ENCODE results near the gene CCDC146.

DNA sequence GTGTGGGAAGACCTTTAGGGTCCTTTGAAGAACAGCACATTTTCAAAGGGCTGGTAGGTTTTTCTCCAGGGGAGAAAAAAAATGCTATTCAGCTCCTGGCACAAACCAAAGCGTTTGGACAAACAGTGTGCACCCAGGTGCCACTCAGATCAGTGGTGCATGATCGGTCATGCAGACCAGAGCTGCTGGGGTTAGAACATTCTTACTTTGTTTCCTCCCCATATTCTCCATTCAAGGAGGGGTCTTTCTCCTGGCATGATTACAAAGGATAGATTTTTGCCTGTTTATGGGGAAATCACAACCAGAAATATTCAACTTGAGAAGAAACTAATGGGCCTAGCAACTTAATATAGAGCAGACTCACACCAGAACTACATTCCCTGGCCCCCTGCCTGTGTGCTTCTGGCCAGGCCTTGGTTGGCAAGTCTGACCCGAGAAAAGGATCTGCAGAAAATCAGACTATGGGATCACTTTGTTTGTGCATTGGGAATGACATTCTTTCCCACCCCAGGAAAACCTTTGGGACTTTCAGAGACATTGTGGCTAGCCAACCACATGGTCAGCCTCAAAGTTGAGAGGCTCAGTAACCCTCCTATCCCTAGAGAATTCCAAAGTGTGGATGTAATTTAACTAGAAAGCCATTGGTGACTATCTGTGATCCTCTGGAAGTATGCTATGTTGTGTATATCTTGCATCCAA is 159.5 kb downstream of the CCDC146 start:
- TF ChIP-seq MYNN (IDR thresholded peaks at IDR 0.05) (no peak), MYNN (CRISPR knock-in tag; IDR thresholded peaks at IDR 0.05) (no peak), HDAC2 (IDR thresholded peaks at IDR 0.05) (no peak), KAT8 (IDR thresholded peaks at IDR 0.05; ENCODE audit: low read depth) (no peak), SAFB (IDR thresholded peaks at IDR 0.05; ENCODE audit: borderline replicate concordance, low read depth, low read length) (no peak), BHLHE40 (IDR thresholded peaks at IDR 0.05; ENCODE audit: low read length) (no peak), RNF2 (IDR thresholded peaks at IDR 0.05) (no peak), MTA1 (IDR thresholded peaks at IDR 0.05; ENCODE audit: borderline replicate concordance) (no peak)
- TF ChIP-seq, protein P1, sequence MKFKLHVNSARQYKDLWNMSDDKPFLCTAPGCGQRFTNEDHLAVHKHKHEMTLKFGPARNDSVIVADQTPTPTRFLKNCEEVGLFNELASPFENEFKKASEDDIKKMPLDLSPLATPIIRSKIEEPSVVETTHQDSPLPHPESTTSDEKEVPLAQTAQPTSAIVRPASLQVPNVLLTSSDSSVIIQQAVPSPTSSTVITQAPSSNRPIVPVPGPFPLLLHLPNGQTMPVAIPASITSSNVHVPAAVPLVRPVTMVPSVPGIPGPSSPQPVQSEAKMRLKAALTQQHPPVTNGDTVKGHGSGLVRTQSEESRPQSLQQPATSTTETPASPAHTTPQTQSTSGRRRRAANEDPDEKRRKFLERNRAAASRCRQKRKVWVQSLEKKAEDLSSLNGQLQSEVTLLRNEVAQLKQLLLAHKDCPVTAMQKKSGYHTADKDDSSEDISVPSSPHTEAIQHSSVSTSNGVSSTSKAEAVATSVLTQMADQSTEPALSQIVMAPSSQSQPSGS (CRISPR knock-in tag; IDR thresholded peaks at IDR 0.05) = no peak
- TF ChIP-seq, protein P2, sequence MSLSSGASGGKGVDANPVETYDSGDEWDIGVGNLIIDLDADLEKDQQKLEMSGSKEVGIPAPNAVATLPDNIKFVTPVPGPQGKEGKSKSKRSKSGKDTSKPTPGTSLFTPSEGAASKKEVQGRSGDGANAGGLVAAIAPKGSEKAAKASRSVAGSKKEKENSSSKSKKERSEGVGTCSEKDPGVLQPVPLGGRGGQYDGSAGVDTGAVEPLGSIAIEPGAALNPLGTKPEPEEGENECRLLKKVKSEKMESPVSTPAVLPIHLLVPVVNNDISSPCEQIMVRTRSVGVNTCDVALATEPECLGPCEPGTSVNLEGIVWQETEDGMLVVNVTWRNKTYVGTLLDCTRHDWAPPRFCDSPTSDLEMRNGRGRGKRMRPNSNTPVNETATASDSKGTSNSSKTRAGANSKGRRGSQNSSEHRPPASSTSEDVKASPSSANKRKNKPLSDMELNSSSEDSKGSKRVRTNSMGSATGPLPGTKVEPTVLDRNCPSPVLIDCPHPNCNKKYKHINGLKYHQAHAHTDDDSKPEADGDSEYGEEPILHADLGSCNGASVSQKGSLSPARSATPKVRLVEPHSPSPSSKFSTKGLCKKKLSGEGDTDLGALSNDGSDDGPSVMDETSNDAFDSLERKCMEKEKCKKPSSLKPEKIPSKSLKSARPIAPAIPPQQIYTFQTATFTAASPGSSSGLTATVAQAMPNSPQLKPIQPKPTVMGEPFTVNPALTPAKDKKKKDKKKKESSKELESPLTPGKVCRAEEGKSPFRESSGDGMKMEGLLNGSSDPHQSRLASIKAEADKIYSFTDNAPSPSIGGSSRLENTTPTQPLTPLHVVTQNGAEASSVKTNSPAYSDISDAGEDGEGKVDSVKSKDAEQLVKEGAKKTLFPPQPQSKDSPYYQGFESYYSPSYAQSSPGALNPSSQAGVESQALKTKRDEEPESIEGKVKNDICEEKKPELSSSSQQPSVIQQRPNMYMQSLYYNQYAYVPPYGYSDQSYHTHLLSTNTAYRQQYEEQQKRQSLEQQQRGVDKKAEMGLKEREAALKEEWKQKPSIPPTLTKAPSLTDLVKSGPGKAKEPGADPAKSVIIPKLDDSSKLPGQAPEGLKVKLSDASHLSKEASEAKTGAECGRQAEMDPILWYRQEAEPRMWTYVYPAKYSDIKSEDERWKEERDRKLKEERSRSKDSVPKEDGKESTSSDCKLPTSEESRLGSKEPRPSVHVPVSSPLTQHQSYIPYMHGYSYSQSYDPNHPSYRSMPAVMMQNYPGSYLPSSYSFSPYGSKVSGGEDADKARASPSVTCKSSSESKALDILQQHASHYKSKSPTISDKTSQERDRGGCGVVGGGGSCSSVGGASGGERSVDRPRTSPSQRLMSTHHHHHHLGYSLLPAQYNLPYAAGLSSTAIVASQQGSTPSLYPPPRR (CRISPR knock-in tag; IDR thresholded peaks at IDR 0.05; ENCODE audit: borderline replicate concordance) = no peak

Data from K562 (cell line).